Measurements from ENCODE around the gene RASA3.

- TF ChIP-seq CTCF (conservative IDR thresholded peaks at IDR 0.05; ENCODE audit: low read length) (no peak), EZH2phosphoT487 (IDR thresholded peaks at IDR 0.05; ENCODE audit: borderline replicate concordance, low read depth, low read length) (no peak)
These were observed at the start of gene RASA3 for GRCh38 chr13:114132419-114133121.
